OCI-LY7 (cell line): ENCODE measurements around the gene GLCCI1.

Source experiments
- CTCF ChIP-seq: fragments of 200-600 bp; sonication (generic); conservative IDR thresholded peaks from 2 replicates; pipeline ENCODE4 v1.5.1; 2014; ENCODE audit warnings: mild to moderate bottlenecking, antibody characterized with exemption, low read length, moderate library complexity, mixed read lengths
- EZH2phosphoT487 ChIP-seq: fragments of 200-600 bp; sonication (generic); IDR thresholded peaks from 2 replicates; pipeline ENCODE4 v1.6.1; 2018; ENCODE audit warnings: low read depth, borderline replicate concordance, mild to moderate bottlenecking, mixed run types, antibody characterized with exemption, low read length, moderate library complexity, mixed read lengths

GRCh38 chr7:7920481-7920880 is 48.1 kb upstream of the GLCCI1 start:
- TF ChIP-seq CTCF: no peak
- TF ChIP-seq EZH2phosphoT487: no peak
